Testis (tissue), 3 donors: Measurements from ENCODE around the gene KRTAP10-8. TPM values are rescaled to one million over a fixed set of nuclear protein-coding genes. Genes with fewer than 3 reads are reported as not detected.
"Not testable (repeated sequence)": the region's sequence is repeated elsewhere in the genome, so short reads cannot be mapped to it uniquely, and the experiment has no call there.

Experiments used
- DNase-seq: peaks from one replicate; pipeline ENCODE4 v3.0.0-alpha.2; 2019
- H3K27ac ChIP-seq, 2 donors: fragments of 200-600 bp; sonication (generic); one replicate each; pipeline ENCODE4 v1.5.1; 2019
- H3K27me3 ChIP-seq: fragments of 200-600 bp; sonication (generic); one replicate; pipeline ENCODE4 v1.5.1; 2019
- H3K36me3 ChIP-seq: fragments of 200-600 bp; sonication (generic); one replicate; pipeline ENCODE4 v1.5.1; 2017; ENCODE audit warnings: low read depth; ENCODE audit errors: missing control alignments
- H3K4me1 ChIP-seq: fragments of 200-600 bp; sonication (generic); one replicate; pipeline ENCODE4 v1.5.1; 2019
- H3K4me3 ChIP-seq, 2 donors: fragments of 200-600 bp; sonication (generic); one replicate each; pipeline ENCODE4 v1.5.1; 2017 to 2019
- H3K9me3 ChIP-seq: fragments of 200-600 bp; sonication (generic); one replicate; pipeline ENCODE4 v1.5.1; 2017
- CTCF ChIP-seq, 3 experiments: fragments of 450-650 bp in 2 of 3; fragments of 200-600 bp in 1 of 3; sonication (generic) in 1 of 3; IDR thresholded peaks; one replicate each; pipeline ENCODE4 v1.5.1; 2016 to 2019; ENCODE audit warnings: antibody characterized with exemption in 3 of 3, mild to moderate bottlenecking in 2 of 3, moderate library complexity in 1 of 3
- POLR2A ChIP-seq: fragments of 450-650 bp; IDR thresholded peaks from one replicate; pipeline ENCODE4 v1.6.1; 2017; ENCODE audit warnings: antibody characterized with exemption, mild to moderate bottlenecking, moderate library complexity
- WGBS, 2 donors: methylation state at CpG; one replicate each; pipeline ENCODE4 v1.1.5; 2018; 5-methylcytosine and 5-hydroxymethylcytosine counted together
- intact Hi-C: fragments of 100-400 bp; cut with DNase I; formaldehyde crosslinking; loops from one replicate; pipeline ENCODE4 v1.15.1; 2023; ENCODE audit warnings: low total_unique reads
- polyA plus RNA-seq: library from polyadenylated mRNA; stranded (reverse); fragments of 350-450 nt; fragmentation: Illumina TruSeq; extraction: RNeasy Lipid Tissue Mini Kit (QIAGEN cat#74804); gene quantifications from one replicate; pipeline ENCODE4 v1.2.3, GENCODE V29; 2014; ENCODE audit warnings: low read depth, low replicate concordance; ENCODE audit not compliant: insufficient read depth
- total RNA-seq, 2 donors: library from RNA; depleted of rRNA; stranded (reverse); fragments of >200 nt; gene quantifications; one replicate each; pipeline ENCODE4 v1.2.3, GENCODE V29; 2016

The KRTAP10-8 gene
- total and polyA plus RNA-seq, 3 donors from 2014 or later: not detected

- intact Hi-C loops: no loop called here
- H3K27me3 ChIP-seq: no peaks in the 10 kb centered on the region
Measured at GRCh38 chr21:44639331-44639655, 27.4 kb downstream of the KRTAP10-8 start.

GRCh38 chr21:44640761-44641160, 28.9 kb downstream of the KRTAP10-8 start:
- Histone ChIP-seq H3K27ac (no peak overlapping the region), H3K4me1 (no peaks in the 10 kb centered on the region), H3K9me3 (no peaks in the 10 kb centered on the region), H3K4me3 (no peak overlapping the region), H3K36me3 (no peaks in the 10 kb centered on the region), H3K27me3 (no peaks in the 10 kb centered on the region)
- intact Hi-C loops: no loop called here
- no peak for TF ChIP-seq POLR2A
- no peak for TF ChIP-seq CTCF (IDR thresholded peaks at IDR 0.05)
- no peak for DNase-seq
- 90 to 93% methylated on average over 5 of the region's 5 CpGs for WGBS, 2 donors

More at GRCh38 chr21:44639331-44639655, 27.4 kb downstream of the KRTAP10-8 start:
- Histone ChIP-seq H3K4me1 (no peaks in the 10 kb centered on the region), H3K9me3 (no peaks in the 10 kb centered on the region), H3K27ac (no peak overlapping the region), H3K4me3 (no peak overlapping the region), H3K36me3 (no peaks in the 10 kb centered on the region)
- DNase-seq: no peak
- 82% methylated on average over 12 of the region's 12 CpGs; no CpG with 5 or more reads in 1 of the 2 donors for WGBS, 2 donors
- TF ChIP-seq CTCF (IDR thresholded peaks at IDR 0.05) (no peak), POLR2A (no peak)

- no peaks in the 10 kb centered on the region for H3K27me3 ChIP-seq
- H3K9me3 ChIP-seq: no peaks in the 10 kb centered on the region
- no peaks in the 10 kb centered on the region for H3K36me3 ChIP-seq
- no peak overlapping the region for H3K4me3 ChIP-seq
- no peaks in the 10 kb centered on the region for H3K4me1 ChIP-seq
- intact Hi-C loops: no loop called here
- DNase-seq: no peak
- TF ChIP-seq POLR2A: no peak
- TF ChIP-seq CTCF (IDR thresholded peaks at IDR 0.05): no peak
- 60 to 79% methylated on average over 14 of the region's 14 CpGs for WGBS, 2 donors
- H3K27ac ChIP-seq: no peak overlapping the region
Measured at GRCh38 chr21:44643741-44644310, 31.9 kb downstream of the KRTAP10-8 start.

- H3K9me3 ChIP-seq: no peaks in the 10 kb centered on the region
- 46 to 47% methylated on average over 2 of the region's 2 CpGs for WGBS, 2 donors
- no peak for DNase-seq
- H3K27ac ChIP-seq: no peak overlapping the region
- no peaks in the 10 kb centered on the region for H3K4me1 ChIP-seq
- no peak for TF ChIP-seq CTCF (IDR thresholded peaks at IDR 0.05)
- TF ChIP-seq POLR2A: no peak
- H3K4me3 ChIP-seq: no peak overlapping the region
- H3K36me3 ChIP-seq: no peaks in the 10 kb centered on the region
- intact Hi-C loops: no loop called here
- no peaks in the 10 kb centered on the region for H3K27me3 ChIP-seq
Measured at GRCh38 chr21:44644878-44645277, 33.0 kb downstream of the KRTAP10-8 start.

- H3K27me3 ChIP-seq, H3K4me3 ChIP-seq, H3K4me1 ChIP-seq, H3K27ac ChIP-seq, H3K36me3 ChIP-seq, intact Hi-C loops, H3K9me3 ChIP-seq, DNase-seq: not testable (repeated sequence)
- 78 to 79% methylated on average over 11 to 21 of the region's 21 CpGs for WGBS, 2 donors
Measured at GRCh38 chr21:44646366-44647221, 34.7 kb downstream of the KRTAP10-8 start, which contains the start of gene KRTAP10-11. KRTAP10-11 (plus strand) TSS chr21:44646414; CDS start chr21:44646459, 45 bp downstream.
